Measurements from ENCODE around the gene CLEC11A. TPM values are rescaled to one million over a fixed set of nuclear protein-coding genes. Genes with fewer than 3 reads are reported as not detected.

Gene CLEC11A
- total RNA-seq, 2 donors from 2014 or later, result 2.0 to 3.4 TPM

DNA sequence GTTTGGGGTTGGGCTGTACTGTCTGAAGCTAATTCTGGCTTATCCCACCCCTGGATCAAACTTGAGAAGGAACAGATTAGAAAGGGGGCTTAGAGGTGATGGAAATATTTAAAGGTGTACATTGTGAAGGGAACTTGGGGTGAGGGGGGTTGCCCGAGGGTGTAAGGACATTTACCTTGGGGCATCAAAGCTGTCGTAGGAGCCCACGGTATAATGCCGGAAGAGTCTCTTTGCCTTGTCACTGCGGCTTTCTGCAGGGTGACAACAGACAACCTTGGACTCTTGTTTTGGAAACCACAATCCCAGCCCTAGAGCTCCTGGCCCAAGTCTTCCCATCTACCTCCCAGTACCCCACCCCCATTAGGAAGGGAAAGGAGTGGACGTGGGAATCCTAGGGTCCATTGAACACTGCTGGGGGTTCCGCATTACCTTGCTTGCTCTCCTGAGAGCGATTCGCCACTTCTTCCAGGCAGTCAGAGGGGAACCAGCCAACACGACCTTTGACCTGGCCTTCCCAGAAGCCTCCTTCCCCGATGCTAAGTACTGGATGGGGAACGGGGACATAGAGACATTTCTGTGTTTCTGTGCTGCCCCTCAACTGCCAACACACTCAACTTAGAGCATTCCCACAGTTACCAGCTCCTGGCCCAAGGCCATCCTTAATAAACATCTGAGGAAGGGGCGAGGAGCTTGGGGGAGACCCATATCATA is 25.6 kb upstream of the CLEC11A start:
- no peak overlapping the region for H3K4me3 Mint-ChIP-seq
- DNase-seq (no peak), ATAC-seq (replicated peaks in 1 of 2) (no peak)
- H3K27ac Mint-ChIP-seq, result no peak overlapping the region
- H3K36me3 Mint-ChIP-seq (ENCODE audit: insufficient read depth in 2 of 2), result no peaks in the 10 kb centered on the region
- H3K27me3 Mint-ChIP-seq (ENCODE audit: low read depth), result peaks cover 57% of the 10 kb centered on the region
- no peaks in the 10 kb centered on the region for H3K9me3 Mint-ChIP-seq
- no peaks in the 10 kb centered on the region for H3K4me1 Mint-ChIP-seq (ENCODE audit: low read depth)

DNA sequence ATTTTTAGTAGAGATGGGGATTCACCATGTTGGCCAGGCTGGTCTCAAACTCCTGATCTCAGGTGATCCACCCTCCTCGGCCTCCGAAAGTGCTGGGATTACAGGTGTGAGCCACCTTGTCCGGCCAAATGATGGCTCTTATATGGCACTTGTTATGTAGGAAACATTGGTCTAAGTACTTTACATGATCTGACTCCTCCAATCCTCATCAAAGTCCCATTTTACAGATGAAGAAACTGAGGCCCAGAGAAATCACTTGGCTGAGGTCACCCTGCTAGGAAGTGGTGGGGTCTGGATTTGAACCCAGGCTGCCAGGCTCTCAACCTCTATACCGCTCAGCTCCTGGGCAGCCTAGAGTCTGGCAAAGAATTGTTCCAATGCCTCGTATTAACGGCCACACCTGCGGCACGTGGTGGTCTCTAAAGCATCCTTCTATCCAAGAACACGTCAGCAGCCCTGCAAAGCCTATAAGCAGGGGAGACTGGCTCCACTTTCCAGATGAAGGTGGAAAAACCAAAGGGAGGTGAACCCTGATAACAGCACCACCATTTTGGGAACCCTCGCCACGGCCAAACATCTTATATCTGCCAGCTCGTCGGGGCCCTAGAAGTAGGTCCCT is 21.7 kb upstream of the CLEC11A start:
- Mint-ChIP-seq H3K36me3 (ENCODE audit: insufficient read depth in 2 of 2) (no peaks in the 10 kb centered on the region), H3K27ac (no peak overlapping the region), H3K4me1 (ENCODE audit: low read depth) (no peaks in the 10 kb centered on the region), H3K27me3 (ENCODE audit: low read depth) (peaks cover 42% of the 10 kb centered on the region), H3K9me3 (no peaks in the 10 kb centered on the region), H3K4me3 (no peak overlapping the region)
- no peak for ATAC-seq (replicated peaks in 1 of 2)
- DNase-seq, result no peak

DNA sequence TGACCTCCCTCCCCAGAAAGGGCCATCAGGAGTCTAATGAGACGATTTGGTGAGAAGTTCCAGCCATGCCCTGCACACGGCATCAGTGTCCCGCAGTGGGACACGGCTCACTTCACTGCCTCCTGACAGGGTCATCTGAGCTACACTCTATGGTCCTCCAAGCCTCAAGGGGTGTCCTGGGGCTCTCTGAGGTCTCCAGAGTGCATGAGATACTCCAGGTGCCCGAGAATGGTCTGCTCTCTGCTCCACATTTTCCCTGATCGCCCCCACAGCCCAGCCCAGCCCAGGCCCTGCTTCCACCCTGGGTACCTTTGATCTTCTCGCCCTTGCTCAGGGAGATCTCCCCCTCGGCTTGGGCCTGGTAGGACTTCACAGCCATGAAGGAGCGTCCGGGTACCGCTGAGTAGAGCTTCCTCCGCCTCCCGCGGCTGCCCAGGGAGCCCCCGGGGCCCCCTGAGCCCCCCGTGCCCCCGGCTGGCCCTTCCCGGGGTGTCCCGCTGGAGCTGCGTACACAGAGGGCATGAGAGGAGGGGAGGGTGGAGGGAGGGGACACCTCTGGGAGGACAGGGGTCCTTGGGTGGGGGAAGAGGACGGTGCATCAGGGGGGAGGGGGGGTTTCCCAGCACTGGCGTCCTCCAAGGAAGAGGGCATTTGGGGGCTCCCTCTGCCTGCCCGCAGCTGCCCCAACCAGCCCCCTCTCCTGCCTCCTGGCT is 20.9 kb upstream of the CLEC11A start:
- H3K27me3 Mint-ChIP-seq (ENCODE audit: low read depth), result peaks cover 34% of the 10 kb centered on the region

DNA sequence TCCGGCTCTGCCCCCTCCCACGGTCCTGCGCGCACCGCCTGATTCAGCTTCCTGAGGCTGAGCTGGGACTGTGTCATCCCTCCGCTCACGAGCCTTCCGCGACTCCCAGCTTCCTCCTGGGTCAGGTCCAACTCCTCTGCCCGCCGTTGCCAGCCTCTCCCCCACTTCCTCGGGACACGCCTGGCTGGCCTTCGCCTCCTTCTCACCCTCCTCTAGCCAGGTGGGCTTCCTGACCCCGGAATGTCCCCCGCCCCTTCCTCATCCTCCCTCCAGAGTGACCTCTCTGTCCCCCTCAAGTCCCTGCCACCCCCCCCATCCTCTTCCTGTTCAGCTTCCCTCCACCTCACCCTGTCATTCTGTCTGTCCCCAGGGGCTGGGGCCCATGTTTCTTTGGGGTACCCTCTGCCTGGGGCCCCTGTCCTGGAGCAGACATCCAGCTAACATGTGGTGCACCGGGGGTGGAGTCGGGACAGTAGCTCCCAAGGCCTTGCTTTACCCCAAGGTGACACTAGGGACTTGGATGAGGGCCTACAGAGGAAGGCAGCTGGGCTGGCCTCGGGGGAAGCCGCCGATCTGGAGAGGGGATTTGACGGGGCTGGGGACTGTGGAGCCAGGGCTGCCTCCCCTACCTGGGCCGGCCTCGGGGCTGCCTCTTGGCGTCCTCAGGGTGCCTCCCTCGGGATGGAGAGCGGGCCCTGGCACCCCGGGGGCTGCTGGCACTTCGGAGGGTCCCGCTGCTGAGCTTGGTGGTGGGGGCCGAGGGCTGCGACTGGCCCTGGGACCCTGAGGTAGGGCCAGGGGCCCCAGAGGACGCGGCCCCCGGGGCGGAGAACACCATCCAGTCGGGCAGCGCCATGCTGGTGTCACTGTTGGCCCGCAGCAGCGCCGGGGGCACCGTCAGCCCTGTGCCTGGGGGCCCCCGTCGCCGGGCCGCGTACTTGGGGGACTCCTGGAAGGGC is 20.0 kb upstream of the CLEC11A start:
- H3K4me3 Mint-ChIP-seq, result no peak overlapping the region
- H3K9me3 Mint-ChIP-seq, result no peaks in the 10 kb centered on the region
- H3K27ac Mint-ChIP-seq, result no peak overlapping the region
- no peaks in the 10 kb centered on the region for H3K36me3 Mint-ChIP-seq (ENCODE audit: insufficient read depth in 2 of 2)
- peaks cover 9% of the 10 kb centered on the region for H3K4me1 Mint-ChIP-seq (ENCODE audit: low read depth)
- H3K27me3 Mint-ChIP-seq (ENCODE audit: low read depth), result peaks cover 25% of the 10 kb centered on the region
- no peak for ATAC-seq (replicated peaks in 1 of 2)
- no peak for DNase-seq

More for the DNA sequence above, 20.9 kb upstream of the CLEC11A start:
- H3K36me3 Mint-ChIP-seq (ENCODE audit: insufficient read depth in 2 of 2), result no peaks in the 10 kb centered on the region
- H3K4me3 Mint-ChIP-seq, result no peak overlapping the region
- H3K4me1 Mint-ChIP-seq (ENCODE audit: low read depth), result peaks cover 3% of the 10 kb centered on the region
- DNase-seq (no peak), ATAC-seq (replicated peaks in 1 of 2) (no peak)
- no peak overlapping the region for H3K27ac Mint-ChIP-seq
- no peaks in the 10 kb centered on the region for H3K9me3 Mint-ChIP-seq

DNA sequence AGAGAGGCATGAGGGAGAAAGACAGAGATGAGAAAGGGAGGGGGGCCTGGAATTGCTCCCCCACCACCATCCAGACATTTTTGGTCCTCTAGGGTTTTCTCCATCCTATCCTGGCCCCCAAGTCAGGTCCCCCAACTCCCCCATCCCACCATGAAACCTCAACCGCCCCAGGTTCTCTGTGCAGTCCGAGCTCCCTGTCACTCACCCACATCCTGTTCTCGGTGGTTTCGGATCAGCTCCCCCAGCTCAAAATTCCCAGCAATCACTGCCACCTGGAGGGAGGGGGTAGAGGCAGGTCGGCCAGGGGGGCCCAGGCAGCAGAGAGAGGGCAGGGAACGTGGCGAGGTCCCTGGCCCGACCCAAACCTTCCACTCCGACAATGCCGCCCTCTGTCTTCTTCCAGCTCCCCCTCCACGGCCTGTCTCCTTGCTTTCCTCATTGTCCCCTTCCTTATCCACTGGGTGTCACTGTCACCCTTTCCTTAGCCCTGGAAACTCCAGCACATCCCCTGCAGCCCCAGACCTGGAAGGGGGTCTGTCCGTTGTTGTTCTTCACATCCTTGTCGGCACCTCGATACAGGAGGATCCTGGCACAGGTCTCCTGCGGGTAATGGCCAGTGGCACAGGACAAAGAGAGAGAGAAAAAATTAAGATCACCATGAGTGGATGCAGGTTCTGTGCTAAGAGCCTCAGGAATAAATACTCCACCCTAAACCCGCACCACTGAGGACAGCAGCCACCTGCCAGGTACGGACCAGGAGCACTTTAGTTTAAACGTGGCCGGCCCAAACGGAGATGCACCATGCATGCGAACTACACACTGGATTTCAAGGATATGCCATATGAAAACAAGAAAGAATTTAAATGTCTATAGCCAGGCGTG is 19.0 kb upstream of the CLEC11A start:
- no peaks in the 10 kb centered on the region for H3K9me3 Mint-ChIP-seq

DNA sequence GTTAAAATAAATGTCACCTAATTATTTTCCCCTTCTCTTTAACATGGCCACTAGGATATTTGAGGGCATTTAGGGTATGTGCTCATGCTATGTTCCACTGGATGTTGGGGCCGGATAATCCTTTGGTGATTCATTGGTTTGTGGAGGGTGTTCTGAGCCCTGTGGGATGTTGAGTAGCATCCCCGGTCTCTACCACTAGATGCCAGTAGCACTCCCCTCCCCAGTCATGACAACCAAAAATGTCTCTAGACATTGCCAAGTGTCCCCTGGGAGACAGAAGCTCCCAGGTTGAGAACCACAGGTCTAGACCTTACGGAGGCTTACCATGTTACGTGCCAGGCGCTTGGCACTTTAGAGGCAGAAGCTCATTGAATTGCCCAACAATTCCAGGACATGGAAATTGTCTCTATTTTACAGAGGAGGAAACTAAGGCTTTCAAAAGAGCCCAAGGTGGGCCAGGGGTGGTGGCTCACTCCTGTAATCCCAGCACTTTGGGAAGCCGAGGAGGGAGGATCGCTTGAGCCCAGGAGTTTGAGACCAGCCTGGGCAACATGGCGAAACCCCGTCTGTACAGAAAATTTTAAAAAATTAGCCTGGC is 17.6 kb upstream of the CLEC11A start:
- H3K27ac Mint-ChIP-seq, result no peak overlapping the region
- DNase-seq (peak; percentile 34 to 44), ATAC-seq (replicated peaks in 1 of 2) (peak; percentile 75 to 84)
- peaks cover 14% of the 10 kb centered on the region for H3K27me3 Mint-ChIP-seq (ENCODE audit: low read depth)
- H3K4me1 Mint-ChIP-seq (ENCODE audit: low read depth), result peaks cover 9% of the 10 kb centered on the region
- no peaks in the 10 kb centered on the region for H3K36me3 Mint-ChIP-seq (ENCODE audit: insufficient read depth in 2 of 2)
- no peaks in the 10 kb centered on the region for H3K9me3 Mint-ChIP-seq
- no peak overlapping the region for H3K4me3 Mint-ChIP-seq

More for the DNA sequence above, 19.0 kb upstream of the CLEC11A start:
- Mint-ChIP-seq H3K4me3 (no peak overlapping the region), H3K4me1 (ENCODE audit: low read depth) (peaks cover 9% of the 10 kb centered on the region), H3K36me3 (ENCODE audit: insufficient read depth in 2 of 2) (no peaks in the 10 kb centered on the region), H3K27me3 (ENCODE audit: low read depth) (peaks cover 20% of the 10 kb centered on the region), H3K27ac (no peak overlapping the region)
- ATAC-seq (replicated peaks in 1 of 2) (no peak), DNase-seq (no peak)

DNA sequence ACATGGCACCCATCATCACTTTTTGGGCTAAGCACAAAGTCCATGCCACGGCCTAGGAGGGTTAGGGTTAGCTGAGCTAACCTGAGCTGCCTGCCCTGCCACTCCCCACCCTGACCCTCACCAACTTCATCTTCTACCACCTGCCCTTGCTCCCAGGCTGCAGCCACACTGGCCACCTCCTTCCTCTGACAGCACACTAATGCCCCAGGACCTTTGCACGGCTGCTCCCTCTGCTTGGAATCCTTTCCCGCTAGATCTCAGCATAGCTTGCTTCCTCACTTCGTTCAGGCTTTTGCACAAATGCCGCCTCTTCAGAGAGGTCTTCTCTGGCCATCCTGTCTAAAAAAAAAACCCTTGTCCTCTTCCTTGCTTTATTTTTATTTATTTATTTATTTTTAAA is 16.8 kb upstream of the CLEC11A start:
- Mint-ChIP-seq H3K27ac (no peak overlapping the region), H3K4me3 (no peak overlapping the region), H3K36me3 (ENCODE audit: insufficient read depth in 2 of 2) (no peaks in the 10 kb centered on the region), H3K27me3 (ENCODE audit: low read depth) (peaks cover 14% of the 10 kb centered on the region), H3K4me1 (ENCODE audit: low read depth) (peaks cover 9% of the 10 kb centered on the region), H3K9me3 (no peaks in the 10 kb centered on the region)
- no peak for ATAC-seq (replicated peaks in 1 of 2)
- DNase-seq, result no peak

DNA sequence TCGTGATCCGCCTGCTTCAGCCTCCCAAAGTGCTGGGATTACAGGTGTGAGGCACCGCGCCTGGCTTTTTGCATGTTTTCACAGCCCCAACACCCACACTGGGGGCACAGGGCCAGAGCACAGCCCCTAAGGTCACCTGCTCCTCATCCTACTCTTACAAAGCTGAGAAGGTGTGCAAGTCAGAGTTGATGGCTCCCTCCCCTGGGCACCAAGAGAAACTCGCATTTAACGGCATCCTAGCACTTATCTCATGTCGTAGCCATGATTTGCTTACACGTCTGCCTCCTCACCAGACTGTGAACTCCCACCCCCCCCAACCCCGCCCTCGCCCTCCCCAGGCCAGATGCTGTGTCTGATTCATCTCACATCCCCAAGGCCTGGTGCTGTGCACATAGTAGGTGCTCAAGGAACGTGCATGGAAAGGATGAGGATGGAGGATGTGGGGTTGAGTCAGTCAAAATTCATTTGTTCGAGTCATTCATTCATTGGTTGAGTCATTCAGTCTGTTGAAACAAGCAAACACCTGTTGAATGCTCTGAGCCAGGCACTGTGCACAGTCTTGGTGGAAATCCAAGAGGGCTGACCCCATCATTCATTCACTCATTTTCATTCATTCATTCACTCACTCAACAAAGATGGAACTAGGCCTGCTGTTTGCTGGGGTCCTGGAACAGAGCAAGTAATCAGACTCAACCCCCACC is 14.8 kb upstream of the CLEC11A start:
- Mint-ChIP-seq H3K9me3 (no peaks in the 10 kb centered on the region), H3K4me1 (ENCODE audit: low read depth) (peaks cover 15% of the 10 kb centered on the region), H3K36me3 (ENCODE audit: insufficient read depth in 2 of 2) (no peaks in the 10 kb centered on the region), H3K27ac (no peak overlapping the region), H3K27me3 (ENCODE audit: low read depth) (peaks cover 22% of the 10 kb centered on the region), H3K4me3 (no peak overlapping the region)
- no peak for ATAC-seq (replicated peaks in 1 of 2)
- no peak for DNase-seq

DNA sequence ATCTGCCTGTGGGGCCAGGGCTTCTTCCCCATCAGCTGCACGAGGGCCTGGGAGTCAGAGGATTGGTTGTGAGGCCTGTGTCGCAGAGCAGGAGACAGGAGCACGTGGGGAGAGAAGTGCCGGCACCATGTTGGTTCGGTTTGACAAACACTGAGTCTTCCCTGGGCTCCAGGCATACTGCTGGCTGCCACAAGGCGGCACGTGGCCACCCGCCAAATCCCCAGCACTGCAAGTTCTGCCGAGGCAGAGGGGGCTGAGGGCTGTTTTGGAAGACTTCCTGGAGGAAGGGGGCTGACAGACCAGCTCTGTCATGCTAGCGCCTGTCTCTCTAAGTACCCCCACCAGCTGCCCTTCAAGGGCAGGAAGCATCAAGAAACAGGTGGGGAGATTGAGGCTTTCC is 13.1 kb upstream of the CLEC11A start:
- DNase-seq, result no peak
- H3K9me3 Mint-ChIP-seq, result no peaks in the 10 kb centered on the region
- ATAC-seq (replicated peaks in 1 of 2), result no peak
- H3K27me3 Mint-ChIP-seq (ENCODE audit: low read depth), result peaks cover 14% of the 10 kb centered on the region
- H3K4me3 Mint-ChIP-seq, result no peak overlapping the region
- no peaks in the 10 kb centered on the region for H3K36me3 Mint-ChIP-seq (ENCODE audit: insufficient read depth in 2 of 2)
- H3K27ac Mint-ChIP-seq, result no peak overlapping the region
- peaks cover 19% of the 10 kb centered on the region for H3K4me1 Mint-ChIP-seq (ENCODE audit: low read depth)

DNA sequence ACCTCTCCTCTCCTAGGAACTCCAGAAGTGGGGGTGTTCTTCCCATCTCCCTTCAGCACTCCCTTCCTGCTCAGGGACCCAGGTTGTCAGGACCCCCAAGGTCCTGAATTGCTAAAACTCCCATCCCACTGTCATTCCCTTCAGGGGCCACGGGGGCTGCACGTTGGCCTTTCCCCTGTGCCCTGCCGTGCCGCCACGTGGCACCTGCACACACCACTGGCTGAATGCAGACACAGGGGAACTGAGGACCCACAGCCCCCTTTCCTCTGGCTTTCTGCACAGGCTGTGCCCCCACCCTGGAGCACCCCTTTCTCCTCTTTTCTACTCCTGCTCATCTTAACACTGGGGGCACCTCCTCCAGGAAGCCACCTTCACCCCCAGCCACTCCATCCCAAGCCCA is 12.6 kb upstream of the CLEC11A start:
- Mint-ChIP-seq H3K4me1 (ENCODE audit: low read depth) (peaks cover 19% of the 10 kb centered on the region), H3K27ac (no peak overlapping the region), H3K27me3 (ENCODE audit: low read depth) (peaks cover 10% of the 10 kb centered on the region), H3K36me3 (ENCODE audit: insufficient read depth in 2 of 2) (no peaks in the 10 kb centered on the region), H3K9me3 (no peaks in the 10 kb centered on the region), H3K4me3 (no peak overlapping the region)
- no peak for DNase-seq
- ATAC-seq (replicated peaks in 1 of 2), result no peak

DNA sequence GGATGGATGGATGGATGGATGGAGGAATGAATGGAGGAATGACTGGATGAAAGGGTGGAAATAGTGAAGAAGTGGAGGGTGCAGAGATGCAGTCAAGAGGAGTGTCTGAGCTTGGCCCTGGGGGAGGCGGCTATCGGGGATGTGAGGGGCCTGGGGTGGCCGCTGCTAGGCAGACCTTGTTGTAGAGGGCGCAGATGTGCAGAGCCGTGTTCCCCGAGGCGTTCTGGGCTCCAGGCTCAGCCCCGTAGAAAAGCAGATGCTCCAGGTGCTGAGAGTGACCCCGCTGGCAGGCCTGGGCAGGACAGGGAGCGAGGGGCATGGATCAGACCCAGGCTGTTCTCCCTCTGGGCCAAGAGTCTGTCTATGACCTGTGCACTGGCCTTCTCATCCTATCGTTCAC is 12.0 kb upstream of the CLEC11A start:
- no peak overlapping the region for H3K4me3 Mint-ChIP-seq
- no peaks in the 10 kb centered on the region for H3K9me3 Mint-ChIP-seq
- no peaks in the 10 kb centered on the region for H3K36me3 Mint-ChIP-seq (ENCODE audit: insufficient read depth in 2 of 2)
- H3K4me1 Mint-ChIP-seq (ENCODE audit: low read depth), result peaks cover 19% of the 10 kb centered on the region
- no peak overlapping the region for H3K27ac Mint-ChIP-seq
- peaks cover 10% of the 10 kb centered on the region for H3K27me3 Mint-ChIP-seq (ENCODE audit: low read depth)
- ATAC-seq (replicated peaks in 1 of 2) (no peak), DNase-seq (no peak)

All from activated T-cell treated with anti-CD3 and anti-CD28 coated beads, Interleukin-2, amount 50 U/mL, for 72 hours (primary cell).